ENCODE data around the gene ELMO2. TPM values are rescaled to one million over a fixed set of nuclear protein-coding genes. Genes with fewer than 3 reads are reported as not detected.

The ELMO2 gene
- total and polyA plus RNA-seq, 2 donors (not counting 1 experiment from before 2014, with no cell fraction given), result 22.1 to 41.7 TPM

GRCh38 chr20:46396052-46396740 lies 10.2 kb downstream of the ELMO2 start:
- H3K4me1 Mint-ChIP-seq, result peaks cover 31% of the 10 kb centered on the region
- ATAC-seq (ENCODE audit: low read depth) (no peak), DNase-seq (no peak)
- Histone ChIP-seq H3K9ac (ENCODE audit: low read length) (no peak overlapping the region), H3K79me2 (ENCODE audit: control insufficient read depth, insufficient read depth, low read length) (peaks cover 50% of the 10 kb centered on the region), H3K9me3 (ENCODE audit: control extremely low read depth in 1 of 3, control insufficient read depth in 2 of 3, insufficient read depth in 1 of 3, low read length in 2 of 3) (no peaks in the 10 kb centered on the region), H4K20me1 (ENCODE audit: control insufficient read depth, insufficient read depth, low read length, poor library complexity, severe bottlenecking) (peaks cover 55% of the 10 kb centered on the region), H2AFZ (ENCODE audit: insufficient read depth, low read depth, low read length, poor library complexity, severe bottlenecking) (no peak overlapping the region), H3K4me3 (ENCODE audit: control extremely low read depth in 1 of 5, extremely low read depth in 1 of 5, insufficient read depth in 1 of 5, low read depth in 2 of 5, low read length in 4 of 5) (no peak overlapping the region), H3K4me1 (ENCODE audit: control insufficient read depth in 2 of 2, insufficient read depth in 2 of 2, low read length in 2 of 2) (peaks cover 16 to 25% of the 10 kb centered on the region in 2 donors), H3K27me3 (replicated peaks in 1 of 4; ENCODE audit: control extremely low read depth in 1 of 4, control insufficient read depth in 3 of 4, insufficient read depth in 4 of 4, low read length in 3 of 4) (no peaks in the 10 kb centered on the region), H3K27ac (ENCODE audit: low read length in 2 of 2) (no peak overlapping the region), H3K36me3 (replicated peaks in 1 of 2; ENCODE audit: control extremely low read depth in 1 of 2, control insufficient read depth in 1 of 2, extremely low read depth in 1 of 2, insufficient read depth in 2 of 2, low read length in 1 of 2) (peaks cover 10 to 55% of the 10 kb centered on the region in 2 experiments), H3K4me2 (replicated peaks; ENCODE audit: low read depth, low read length, poor library complexity, severe bottlenecking) (no peak overlapping the region)
- TF ChIP-seq CTCF (IDR thresholded peaks at IDR 0.05) (no peak), EZH2 (IDR thresholded peaks at IDR 0.05; ENCODE audit: borderline replicate concordance, insufficient read depth, low read depth, low read length, poor library complexity, severe bottlenecking) (no peak)
- H3K27me3 Mint-ChIP-seq, result no peaks in the 10 kb centered on the region
- no peak overlapping the region for H3K27ac Mint-ChIP-seq
- H3K9me3 Mint-ChIP-seq (ENCODE audit: insufficient read depth), result no peaks in the 10 kb centered on the region
- WGBS (ENCODE audit: insufficient coverage), result 70% methylated on average over 2 of the region's 7 CpGs
- POLR2A ChIA-PET, result no interaction called here
- intact Hi-C loops (cut with micrococcal nuclease), result no loop called here
- CTCF ChIA-PET, result interaction anchor here (0.6 kb wide), 1 partner anchor 12 kb away, joined by 3 read pairs; no protein-coding TSS in a partner anchor
- no peak overlapping the region for H3K4me3 Mint-ChIP-seq
